GM21528 (cell line): ENCODE measurements around the gene TMEM151B.
A peak's percentile ranks its signal among the peaks of the same experiment; 100 is the strongest.

Experiments
- ATAC-seq: cut with Tn5 transposase; IDR thresholded peaks from one replicate; pipeline ENCODE4 v1.9.1; 2021; ENCODE audit warnings: mild to moderate bottlenecking, moderate library complexity; ENCODE audit not compliant: unreplicated experiment, low FRiP score

Gene TMEM151B

DNA sequence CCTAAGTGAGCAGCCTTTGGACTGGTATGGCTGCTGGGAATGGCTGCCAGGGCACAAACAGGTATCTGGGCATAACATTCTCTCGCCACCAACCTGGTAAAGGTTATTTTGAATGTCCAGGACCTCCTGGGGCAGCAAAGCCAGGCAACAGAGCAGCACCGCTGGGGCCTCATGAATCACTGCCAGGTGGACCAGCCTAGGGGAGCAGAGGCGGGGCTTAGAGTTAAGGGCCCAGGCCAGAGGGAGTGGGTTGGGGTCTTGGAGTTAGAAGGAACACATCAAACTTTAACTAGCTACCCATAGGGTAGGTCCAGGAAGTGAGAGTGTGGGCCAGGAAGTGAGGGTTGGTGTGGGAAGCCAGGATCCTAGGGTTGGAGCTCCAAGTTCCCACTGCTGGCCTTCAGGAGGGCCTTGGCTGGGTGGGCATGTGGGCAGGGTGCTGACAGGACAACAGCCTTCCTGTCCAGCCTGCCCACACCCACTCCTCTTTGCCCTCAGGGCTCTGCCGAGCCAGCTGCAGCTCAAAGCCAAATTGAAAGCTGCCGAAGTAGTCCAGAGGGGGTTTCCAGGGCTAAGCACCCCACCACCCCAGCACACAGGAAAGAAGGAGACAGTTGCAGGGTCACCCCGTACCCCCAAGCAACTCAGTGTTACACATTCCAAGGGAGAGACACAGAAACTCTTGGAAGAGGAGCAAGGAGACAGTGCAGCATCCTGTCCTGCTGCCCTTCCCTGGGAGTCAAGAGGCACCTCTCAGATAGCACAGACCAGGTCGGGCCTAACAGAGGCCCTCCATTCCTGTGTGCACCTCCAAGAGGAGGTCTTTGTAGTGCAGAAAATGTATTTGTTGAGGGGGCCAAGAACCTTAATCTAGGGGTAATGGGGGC lies 7.5 kb upstream of the TMEM151B start:
- no peak for ATAC-seq

DNA sequence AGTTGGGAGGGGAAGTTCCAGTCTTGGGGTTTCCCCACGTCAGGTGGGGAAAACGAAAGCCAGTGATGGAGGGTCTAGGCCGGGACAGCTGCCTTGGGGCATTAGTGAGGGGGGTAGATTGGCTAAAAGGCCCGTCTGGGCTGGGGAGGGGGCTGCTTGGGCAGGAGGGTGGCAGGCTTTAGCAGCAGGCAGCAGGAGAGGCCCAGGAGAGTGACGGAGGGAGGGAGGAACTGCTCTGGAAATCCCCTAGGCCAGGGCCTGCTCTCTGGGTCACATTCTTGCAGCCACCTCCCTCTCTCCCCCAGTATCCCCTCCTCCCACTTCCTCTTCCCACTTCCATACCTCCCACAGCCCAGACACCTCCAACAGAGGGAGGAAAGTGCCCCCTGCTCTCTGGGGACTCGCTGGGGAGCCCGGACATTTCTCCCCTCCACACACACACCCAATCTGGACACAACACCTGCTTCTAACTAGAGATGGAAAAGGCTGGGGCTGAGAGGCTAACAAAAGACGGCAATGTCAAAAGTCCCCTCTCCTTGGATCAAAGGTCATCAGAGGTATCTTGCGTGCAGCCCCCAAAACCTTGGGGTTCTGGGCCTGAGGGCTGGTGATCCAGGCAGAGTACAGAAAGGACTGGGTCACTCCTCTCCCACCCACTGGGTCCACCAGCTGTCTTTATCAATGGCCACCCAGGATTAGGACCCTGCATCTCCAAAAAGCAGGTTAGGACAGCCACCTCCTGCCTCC lies 6.7 kb upstream of the TMEM151B start:
- no peak for ATAC-seq

DNA sequence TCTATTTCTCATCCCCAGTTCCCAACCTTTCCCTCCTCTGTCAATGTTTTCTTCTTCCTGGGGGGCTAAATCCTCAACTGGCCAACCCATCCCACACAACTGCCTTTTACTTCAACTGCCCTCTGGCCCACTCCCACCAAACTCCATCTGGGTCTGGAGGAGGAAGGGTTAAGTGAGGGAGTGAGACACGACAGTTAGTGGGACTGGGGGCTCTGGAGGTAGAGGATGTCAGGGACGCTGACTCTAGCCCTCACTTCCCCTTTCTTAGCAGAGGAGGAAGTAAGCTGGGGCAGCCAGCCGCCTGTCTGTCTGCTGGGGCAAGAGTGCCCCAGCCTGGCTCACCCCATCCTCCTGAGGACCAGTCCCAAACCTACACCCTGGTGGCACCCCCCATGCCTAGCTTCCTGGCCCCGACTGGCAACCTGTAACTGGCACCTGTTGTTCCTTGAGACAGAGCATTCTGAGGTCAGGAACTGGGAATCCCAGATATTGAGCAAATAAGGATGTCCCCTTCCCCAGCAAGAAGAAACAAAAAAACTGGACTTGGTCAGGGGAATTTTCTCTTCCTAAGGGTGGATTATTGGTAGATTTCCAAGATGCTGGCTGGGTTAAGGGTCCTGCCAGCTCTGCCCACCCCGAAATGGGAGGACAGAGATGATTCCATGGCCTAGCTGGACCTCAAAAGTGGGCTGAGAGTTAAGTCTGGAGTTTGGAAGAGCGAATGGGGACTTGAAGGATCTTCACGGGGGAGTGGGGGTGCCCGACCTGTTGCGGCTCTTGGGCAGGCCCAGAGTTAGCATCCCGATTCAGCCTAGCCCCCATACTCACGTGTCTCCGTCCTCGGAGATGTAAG lies 5.9 kb upstream of the TMEM151B start:
- peak; percentile 31 for ATAC-seq

DNA sequence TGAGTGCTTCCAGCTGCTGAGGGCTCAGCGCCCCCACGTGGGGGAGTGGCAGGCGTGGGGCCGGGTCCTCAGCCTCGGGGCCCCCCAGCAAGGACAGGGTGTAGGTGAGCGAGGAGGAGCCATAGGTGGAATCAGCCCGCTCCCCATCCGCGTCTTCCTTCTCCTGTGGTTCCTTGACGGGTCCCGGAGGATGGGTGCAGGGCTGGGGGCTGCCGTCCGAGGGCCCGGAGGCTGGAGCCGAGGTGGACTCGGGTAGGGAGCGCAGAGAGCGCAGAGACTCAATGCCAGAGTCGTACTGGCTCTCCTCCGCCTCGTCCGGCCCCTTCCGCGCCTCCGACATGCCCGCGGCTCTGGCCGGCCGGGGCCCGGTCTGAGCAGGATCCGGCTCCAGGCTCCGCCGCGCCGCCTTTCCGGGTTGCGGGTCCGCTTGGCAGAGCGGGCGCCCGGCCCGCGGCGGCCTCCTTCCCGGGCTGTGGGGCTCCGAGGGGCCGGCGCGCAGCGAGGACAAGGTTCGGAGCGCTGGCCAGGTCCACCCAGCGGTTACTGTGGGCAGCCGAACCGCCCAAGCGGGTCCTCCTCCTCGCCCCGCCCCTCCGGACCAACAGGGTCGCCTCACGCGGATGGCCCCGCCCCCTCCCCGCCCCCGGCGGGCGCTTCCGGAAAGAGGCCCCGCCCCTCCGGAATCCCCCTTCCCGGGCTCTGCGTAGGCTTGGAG lies 5.1 kb upstream of the TMEM151B start, which contains the start of gene NFKBIE:
Gene NFKBIE (minus strand): TSS at position 545 of the 715 bp plus-strand sequence. CDS start 205 bp downstream, at position 340.
- peak; percentile 40 for ATAC-seq

DNA sequence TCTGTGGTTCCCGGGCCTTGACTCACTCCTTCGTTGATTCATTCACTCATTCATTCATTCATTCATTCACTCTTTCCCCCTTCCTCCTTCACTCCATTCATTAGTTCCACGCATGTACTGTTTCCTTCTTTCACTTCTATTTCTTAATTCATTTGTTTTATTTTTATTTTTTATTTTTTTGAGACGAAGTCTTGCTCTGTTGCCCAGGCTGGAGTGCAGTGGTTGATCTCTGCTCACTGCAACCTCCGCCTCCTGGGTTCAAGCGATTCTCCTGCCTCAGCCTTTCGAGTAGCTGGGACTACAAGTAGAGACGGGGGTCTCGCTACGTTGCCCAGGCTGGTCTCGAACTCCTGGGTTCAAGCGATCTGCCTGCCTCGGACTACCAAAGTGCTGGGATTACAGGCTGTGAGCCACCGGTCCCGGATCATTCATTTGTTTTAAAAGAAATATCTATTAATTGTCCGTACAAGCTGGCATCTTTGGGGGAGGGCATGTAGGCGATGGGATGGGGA lies 4.5 kb upstream of the TMEM151B start:
- no peak for ATAC-seq

DNA sequence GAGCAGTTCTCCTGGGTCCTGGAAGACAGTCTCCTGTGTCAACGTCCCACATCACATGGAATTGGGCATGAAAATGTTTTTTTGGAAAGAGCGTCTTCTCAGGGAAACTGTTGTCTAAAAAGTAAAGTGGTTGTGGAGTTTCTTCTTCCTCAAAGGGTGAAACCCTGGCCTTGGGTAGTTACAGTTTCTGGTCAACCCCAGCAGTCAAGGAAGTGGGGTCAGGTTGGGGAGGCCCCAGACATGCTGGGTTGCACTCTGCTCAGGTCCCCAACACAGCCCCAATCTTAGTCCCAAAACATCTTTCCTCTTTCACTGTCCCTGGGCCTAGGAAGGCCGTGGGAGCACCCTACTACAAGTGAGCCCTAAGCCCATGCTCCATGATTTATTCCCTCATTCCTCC lies 3.9 kb upstream of the TMEM151B start:
- ATAC-seq, result no peak

DNA sequence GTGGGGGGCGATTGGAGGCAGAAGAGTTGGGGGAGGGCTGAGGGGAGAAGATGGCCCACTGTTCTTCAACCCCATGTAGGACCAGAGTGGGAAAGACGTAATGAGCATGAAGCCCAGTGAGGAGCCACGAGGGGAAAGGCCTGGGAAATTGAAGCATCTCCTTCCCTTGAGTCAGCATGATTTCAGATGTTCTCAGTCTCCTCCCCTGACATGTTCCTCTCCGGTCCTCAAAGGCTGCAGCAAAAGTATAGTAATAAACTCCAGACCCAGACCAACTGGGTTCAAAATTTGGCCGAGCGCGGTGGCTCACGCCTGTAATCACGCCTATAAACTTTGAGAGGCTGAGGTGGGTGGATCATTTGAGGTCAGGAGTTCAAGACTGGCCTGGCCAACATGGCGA lies 3.0 kb upstream of the TMEM151B start:
- no peak for ATAC-seq

DNA sequence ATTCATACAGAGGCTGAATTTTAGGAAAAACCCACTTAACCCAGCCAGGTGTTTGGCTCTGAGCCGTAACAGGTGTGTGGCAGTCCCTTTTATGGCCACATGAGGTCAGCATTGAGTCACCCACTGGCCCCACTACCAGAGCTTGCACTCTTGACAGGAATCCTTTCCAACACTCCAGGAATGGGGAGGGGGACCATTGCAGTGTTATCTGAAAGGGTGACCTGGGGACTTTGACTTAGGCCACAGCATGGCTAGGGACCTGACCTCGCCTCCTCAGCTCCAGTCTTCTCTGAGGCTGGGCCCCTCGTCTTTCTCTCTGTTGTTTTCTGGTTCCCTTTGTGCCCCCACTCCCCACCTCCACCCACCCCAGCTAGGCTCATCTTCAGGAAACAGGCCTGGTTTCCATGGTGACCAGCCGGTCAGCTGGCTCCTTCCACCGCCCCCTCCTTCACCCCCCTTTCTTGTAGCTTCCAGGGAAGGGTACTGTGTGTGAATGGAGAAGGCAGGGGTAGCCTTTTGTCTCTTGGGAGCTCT lies 2.1 kb upstream of the TMEM151B start:
- ATAC-seq, result no peak

DNA sequence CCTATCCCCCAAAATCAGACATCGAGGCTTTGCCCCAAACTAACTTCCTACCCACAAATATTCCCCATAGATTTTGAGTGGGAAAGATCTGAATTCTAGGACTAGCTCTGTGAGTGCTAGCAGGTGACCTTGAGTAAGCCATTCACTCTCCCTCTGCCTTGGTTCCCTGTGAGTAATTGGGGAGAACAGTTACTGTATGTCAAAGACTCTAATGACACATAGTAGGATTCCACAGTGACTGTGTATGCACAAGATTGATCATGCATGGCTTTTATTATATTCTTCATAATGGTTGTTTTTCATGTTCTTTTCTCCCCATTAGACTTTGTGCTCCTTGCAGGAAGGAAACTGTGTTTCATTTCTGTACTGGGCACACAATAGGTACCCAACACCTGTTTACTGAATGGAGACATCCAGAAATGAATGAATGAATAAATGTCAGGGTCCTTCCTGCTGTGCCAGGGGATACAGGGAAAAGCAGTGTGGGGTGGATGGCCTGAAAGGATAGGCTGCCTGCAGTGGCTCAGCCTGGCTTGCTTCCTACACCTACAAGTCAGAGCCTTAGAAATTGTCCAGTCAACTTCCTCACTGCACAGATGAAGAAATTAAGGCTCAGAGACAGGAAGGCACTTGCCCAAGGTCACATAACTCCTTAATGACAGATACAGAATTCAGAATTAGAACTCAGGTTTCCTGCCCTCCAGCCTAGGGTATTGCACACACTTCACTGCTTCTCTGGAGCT lies 901 bp upstream of the TMEM151B start:
- no peak for ATAC-seq

DNA sequence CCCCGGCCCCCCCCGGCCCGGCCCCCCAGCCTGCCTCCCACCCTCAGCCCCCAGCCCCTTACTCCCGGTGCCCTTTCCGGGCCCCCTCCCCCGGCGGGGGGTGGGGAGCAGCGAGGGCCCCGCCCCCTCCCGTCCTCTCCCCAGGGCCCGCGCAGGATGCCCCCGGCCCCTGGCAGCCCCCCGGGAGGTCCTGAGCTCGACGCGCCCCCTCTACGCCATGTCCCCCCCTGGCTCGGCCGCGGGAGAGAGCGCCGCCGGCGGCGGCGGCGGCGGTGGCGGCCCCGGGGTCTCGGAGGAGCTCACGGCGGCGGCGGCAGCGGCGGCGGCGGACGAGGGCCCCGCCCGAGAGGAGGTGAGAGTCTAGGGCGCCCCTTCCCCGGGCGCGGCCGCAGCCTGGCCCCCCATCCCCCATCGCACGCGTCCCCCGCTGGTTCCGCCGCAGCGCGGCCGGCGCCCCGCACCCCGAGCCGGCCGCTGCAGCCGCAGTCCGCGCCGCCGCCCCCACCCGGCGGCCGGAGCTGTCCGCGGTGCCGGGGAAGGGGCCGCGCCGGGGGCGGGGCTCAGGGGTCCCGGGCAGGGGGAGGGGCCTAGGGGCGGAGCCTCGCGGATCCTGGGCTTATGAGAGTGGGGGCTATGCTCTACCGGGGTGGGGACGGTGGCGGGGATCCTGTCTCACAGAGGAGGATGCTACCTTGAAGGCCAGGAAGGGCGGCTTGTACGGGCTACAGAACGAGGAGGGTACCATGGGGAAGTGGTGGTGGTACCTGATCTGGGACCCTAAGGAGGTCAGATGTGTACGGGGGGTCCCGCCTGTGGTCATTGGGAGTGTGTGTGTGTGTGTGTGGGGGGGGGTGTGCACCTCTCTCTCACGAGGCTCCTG lies 516 bp downstream of the TMEM151B start:
- no peak for ATAC-seq

DNA sequence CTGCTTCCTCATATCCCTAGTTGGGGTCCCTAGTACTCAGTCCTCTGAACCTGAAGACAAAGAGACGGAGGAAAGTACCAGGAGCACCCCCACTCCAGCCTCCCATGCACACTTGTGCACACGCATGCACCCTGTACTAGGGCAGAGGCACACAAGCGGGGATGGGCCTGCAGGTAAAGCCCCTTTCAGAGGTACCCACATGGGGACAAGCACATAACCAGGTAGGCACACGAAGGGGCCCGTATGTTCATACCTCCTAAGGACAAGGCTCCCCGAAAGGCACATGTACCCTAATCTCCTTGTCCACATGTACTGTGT lies 1.1 kb downstream of the TMEM151B start:
- ATAC-seq, result no peak

DNA sequence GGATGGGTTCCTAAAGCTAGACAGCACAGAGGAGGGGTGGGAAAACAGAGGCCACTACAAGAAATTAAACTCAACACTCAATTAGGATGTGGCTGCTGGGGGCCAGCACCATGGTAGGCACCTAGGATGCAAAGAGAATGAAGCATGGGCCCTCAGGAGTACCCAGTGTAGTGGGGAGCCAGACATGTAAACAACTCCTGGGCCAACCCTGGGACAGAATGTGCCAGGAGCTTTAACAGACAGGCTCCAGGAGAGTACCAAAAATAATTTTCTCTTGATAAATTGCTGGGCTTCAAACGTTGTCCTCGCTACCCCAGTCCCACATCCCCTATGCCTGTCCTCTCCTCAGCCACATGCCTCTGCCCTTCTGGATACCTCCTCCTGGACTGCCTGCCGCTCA lies 1.7 kb downstream of the TMEM151B start:
- ATAC-seq, result no peak

DNA sequence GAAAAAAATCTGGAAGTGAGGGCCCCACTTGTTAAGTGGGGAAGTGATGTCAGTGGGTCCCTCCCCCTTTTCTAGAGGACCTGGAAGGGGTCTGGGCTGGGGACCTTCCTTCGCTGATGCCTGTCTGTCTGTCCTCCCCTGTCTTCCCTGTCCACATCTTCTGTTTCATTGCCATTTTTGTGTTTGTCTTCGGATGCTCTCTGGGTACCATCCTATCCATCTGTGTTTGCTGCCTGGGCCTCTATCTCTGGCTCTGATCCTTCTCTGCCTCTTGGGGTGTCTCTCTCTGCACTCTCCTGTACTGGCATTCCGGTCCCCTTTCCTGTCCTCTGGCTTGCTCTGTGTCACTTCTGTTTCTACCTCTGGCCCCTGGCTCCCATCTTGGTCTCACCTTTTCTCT lies 2.3 kb downstream of the TMEM151B start:
- ATAC-seq, result no peak

DNA sequence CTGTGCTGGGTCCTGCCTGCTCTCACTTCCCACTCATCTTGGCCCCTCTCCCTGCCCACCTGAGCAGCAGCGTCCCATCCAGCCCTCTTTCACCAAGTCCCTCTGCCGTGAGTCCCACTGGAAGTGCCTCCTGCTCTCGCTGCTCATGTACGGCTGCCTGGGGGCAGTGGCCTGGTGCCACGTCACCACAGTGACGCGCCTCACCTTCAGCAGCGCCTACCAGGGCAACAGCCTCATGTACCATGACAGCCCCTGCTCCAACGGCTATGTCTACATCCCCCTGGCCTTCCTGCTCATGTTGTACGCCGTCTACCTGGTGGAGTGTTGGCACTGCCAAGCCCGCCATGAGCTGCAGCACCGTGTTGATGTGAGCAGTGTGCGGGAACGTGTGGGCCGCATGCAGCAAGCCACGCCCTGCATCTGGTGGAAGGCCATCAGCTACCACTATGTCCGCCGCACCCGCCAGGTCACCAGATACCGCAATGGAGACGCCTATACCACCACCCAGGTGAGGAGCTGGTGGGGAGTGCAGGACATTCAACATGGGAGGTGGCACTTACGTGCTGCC lies 2.8 kb downstream of the TMEM151B start:
- ATAC-seq, result no peak

DNA sequence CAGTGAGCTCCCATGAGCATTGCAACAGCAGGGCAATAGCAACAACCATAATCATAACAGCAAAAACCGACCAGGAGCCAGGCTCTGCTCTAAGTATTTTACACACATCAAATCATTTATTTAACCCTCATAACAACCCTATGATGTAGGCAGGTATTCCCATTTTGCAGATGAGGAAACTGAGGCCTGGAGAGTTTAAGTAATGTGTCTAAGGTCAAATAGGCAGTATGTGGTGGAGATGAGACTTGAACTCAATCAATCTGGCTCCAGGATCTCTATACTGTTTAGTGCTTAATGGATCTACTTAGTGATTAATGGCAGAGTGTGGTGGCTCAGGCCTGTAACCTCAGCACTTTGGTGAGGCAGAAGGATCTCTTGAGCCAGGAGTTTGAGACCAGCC lies 3.4 kb downstream of the TMEM151B start:
- no peak for ATAC-seq

DNA sequence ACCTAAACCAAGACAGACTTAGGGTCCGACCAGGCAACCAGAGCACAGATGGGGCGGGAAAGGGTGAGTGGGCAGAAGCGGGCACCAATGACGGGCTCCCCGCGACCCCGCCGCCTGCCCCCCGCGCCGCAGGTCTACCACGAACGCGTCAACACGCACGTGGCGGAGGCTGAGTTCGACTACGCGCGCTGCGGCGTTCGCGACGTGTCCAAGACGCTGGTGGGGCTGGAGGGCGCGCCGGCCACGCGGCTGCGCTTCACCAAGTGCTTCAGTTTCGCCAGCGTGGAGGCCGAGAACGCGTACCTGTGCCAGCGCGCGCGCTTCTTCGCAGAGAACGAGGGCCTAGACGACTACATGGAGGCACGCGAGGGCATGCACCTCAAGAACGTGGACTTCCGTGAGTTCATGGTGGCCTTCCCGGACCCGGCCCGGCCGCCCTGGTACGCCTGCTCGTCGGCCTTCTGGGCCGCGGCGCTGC lies 5.1 kb downstream of the TMEM151B start:
- ATAC-seq, result no peak

DNA sequence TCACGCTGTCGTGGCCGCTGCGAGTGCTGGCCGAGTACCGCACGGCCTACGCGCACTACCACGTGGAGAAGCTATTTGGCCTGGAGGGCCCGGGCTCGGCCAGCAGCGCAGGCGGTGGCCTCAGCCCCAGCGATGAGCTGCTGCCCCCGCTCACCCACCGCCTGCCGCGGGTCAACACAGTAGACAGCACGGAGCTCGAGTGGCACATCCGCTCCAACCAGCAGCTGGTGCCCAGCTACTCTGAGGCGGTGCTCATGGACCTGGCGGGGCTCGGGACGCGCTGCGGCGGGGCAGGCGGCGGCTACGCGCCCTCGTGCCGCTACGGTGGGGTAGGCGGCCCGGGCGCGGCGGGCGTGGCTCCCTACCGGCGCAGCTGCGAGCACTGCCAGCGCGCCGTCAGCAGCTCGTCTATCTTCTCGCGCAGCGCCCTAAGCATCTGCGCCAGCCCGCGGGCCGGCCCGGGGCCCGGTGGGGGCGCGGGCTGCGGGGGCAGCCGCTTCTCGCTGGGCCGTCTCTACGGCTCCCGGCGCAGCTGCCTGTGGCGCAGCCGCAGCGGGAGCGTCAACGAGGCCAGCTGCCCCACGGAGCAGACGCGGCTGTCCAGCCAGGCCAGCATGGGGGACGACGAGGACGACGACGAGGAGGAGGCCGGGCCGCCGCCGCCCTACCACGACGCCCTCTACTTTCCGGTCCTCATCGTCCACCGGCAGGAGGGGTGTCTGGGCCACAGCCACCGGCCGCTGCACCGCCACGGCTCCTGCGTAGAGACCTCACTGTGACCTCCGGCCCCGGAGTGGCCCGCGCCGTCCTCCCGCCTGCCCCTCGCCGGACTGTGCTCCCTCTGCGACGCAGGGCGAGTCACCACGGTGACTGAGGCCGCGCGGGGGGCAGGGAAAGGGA lies 5.7 kb downstream of the TMEM151B start:
- ATAC-seq, result no peak
